Mononuclear cell (primary cell): ENCODE data around the gene NUDT6. TPM values are rescaled to one million over a fixed set of nuclear protein-coding genes. Genes with fewer than 3 reads are reported as not detected.
"Not testable (repeated sequence)": the region's sequence is repeated elsewhere in the genome, so short reads cannot be mapped to it uniquely, and the experiment has no call there.

Experiments used
- H3K27me3 ChIP-seq: 2 replicates; pipeline ENCODE4 v1.6.0; 2011; ENCODE audit warnings: low read length, control low read depth; ENCODE audit not compliant: insufficient read depth
- H3K4me1 ChIP-seq: 2 replicates; pipeline ENCODE4 v1.5.1; 2011; ENCODE audit warnings: mild to moderate bottlenecking, low read length, control low read depth; ENCODE audit not compliant: insufficient read depth
- H3K4me3 ChIP-seq: 2 replicates; pipeline ENCODE4 v1.5.1; 2011; ENCODE audit warnings: mild to moderate bottlenecking, low read length, moderate library complexity
- H3K9me3 ChIP-seq: 2 replicates; pipeline ENCODE4 v1.5.1; 2011; ENCODE audit warnings: low read depth, mild to moderate bottlenecking, control low read depth, low read length
- total RNA-seq: library from RNA; depleted of rRNA; stranded (reverse); fragments of >200 nt; gene quantifications from one replicate; pipeline ENCODE4 v1.2.3, GENCODE V29; 2012

The NUDT6 gene
- total RNA-seq, 1 donor, result 1.3 TPM

DNA sequence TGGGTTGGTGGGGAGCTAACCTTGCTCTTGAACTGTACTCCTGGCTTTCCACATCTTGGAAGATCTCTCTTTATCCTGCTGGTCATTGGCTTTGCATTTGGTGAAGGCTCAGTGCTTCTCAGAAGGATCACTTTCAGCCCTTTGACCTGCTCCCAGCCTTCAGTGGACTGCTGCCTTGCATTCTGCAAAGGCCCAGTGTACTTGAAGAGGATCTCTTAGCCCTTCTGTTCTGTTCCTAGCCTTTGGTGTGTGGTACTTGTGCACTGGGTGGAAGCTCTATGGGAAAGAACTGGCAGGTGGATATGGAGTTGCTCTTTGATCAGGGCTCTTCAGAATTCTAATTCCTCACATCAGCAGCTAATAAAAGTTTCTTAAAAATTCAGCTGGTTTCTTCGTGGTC, 49.3 kb downstream of the NUDT6 start:
- no peak overlapping the region for H3K4me3 ChIP-seq
- H3K4me1 ChIP-seq, result no peaks in the 10 kb centered on the region
- peaks cover 3% of the 10 kb centered on the region for H3K27me3 ChIP-seq
- H3K9me3 ChIP-seq, result no peaks in the 10 kb centered on the region

DNA sequence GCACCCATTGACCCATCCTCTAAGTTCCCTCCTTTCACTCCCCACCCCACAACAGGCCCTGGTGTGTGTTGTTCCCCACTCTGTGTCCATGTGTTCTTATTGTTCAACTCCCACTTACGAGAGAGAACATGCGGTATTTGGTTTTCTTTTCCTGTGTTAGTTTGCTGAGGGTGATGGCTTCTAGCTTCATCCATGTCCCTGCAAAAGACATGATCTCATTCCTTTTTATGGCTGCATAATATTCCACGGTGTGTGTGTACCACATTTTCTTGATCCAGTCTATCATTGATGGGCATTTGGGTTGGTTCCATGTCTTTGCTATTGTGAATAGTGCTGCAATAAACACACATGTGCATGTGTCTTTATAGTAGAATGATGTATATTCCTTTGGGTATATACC, 54.2 kb downstream of the NUDT6 start:
- H3K27me3 ChIP-seq, H3K4me1 ChIP-seq, H3K4me3 ChIP-seq, H3K9me3 ChIP-seq: not testable (repeated sequence)

DNA sequence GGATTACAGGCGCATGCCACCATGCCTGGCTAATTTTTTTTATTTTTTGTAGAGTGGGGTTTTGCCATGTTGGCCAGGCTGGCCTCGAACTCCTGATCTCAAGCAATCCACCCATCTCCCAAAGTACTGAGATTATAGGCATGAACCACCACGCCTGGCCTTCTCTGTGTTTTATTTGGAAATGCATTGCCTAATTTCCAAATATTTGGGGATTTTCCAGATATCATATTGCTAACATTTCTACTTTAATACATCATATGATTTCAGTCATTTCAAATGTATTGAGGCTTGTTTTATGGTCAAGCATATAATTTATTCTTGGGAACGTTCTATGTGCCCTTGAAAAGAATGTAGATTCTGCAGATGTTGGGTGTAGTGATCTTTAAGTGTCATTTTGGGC, 57.0 kb downstream of the NUDT6 start:
- H3K4me3 ChIP-seq, result no peak overlapping the region
- H3K27me3 ChIP-seq, result no peaks in the 10 kb centered on the region
- no peaks in the 10 kb centered on the region for H3K9me3 ChIP-seq
- H3K4me1 ChIP-seq, result no peaks in the 10 kb centered on the region

DNA sequence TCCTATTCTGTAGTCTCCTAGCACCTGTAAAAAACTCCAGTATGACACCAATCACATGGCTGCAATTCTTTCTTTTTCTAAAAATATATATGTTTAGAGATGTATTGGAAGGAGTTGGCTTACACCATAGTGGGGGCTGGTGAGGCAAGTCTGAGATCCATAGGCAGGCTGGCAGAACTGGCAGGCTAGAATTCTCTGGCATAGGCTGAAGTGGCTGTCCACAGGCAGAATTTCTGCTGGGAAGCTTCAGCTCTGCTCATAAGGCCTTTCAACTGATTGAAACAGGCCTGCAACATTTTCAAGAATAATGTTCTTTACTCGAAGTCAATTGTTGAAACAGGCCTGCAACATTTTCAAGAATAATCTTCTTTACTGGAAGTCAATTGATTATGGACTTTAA, 58.8 kb downstream of the NUDT6 start:
- Histone ChIP-seq H3K4me3 (no peak overlapping the region), H3K27me3 (no peaks in the 10 kb centered on the region), H3K9me3 (no peaks in the 10 kb centered on the region)

DNA sequence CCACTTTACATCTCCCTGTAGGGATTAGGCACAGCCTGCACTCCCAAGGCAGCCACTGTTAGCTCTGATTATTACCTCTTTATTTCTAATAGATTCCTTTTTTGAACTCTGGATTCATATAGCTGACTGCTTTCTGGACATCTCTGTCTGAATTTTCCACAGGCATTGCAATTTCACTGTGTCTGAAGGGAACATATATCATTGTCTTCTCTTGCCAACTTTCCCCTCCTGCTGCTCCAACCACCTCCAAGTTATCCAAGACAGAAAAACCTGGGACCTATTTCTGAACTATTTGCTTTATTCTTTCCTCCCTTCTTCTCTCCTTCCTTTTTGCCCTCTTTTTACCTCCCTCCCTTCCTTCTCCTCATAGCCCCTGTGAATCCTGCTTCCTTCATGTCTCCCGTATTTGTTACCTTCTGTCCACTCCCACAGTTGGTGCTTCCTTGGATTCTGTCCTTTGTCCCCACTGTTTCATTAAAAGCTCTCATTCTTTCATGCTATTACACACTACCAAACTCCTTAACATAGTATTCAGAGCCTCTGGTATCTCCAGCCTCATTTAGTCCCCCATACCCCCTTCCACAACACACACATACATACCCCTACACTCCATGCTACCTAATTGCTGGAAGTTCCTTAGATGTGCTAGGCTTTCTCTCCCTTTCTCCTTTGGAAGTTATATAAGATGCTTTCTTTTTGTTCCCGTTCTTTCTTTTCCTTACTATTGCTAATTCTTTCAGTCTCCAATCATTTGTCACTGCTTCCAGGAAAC, 61.0 kb downstream of the NUDT6 start:
- Histone ChIP-seq H3K4me3 (no peak overlapping the region), H3K9me3 (no peaks in the 10 kb centered on the region), H3K27me3 (peaks cover 3% of the 10 kb centered on the region), H3K4me1 (no peaks in the 10 kb centered on the region)

More for the DNA sequence above, 58.8 kb downstream of the NUDT6 start:
- no peaks in the 10 kb centered on the region for H3K4me1 ChIP-seq

DNA sequence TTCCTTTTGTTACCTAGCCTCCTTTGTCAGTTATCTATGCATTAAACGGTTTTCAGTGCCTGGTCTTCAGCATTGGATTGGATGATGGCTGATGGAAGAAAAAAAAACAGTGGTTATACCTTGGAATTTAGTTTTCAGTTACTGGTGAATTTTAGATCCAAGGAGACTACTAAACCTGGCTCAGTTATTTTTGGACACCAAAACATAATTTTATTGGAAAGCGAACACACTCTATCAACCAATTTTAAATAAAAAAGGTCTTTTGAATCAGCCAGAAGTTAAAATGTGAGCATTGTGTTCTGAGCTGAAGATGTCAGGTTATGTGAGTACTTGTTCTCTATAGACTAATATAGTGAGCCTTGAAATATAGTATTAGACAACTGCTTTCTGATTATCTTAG, 63.7 kb downstream of the NUDT6 start:
- no peaks in the 10 kb centered on the region for H3K9me3 ChIP-seq
- peaks cover 3% of the 10 kb centered on the region for H3K27me3 ChIP-seq
- no peak overlapping the region for H3K4me3 ChIP-seq
- no peaks in the 10 kb centered on the region for H3K4me1 ChIP-seq

DNA sequence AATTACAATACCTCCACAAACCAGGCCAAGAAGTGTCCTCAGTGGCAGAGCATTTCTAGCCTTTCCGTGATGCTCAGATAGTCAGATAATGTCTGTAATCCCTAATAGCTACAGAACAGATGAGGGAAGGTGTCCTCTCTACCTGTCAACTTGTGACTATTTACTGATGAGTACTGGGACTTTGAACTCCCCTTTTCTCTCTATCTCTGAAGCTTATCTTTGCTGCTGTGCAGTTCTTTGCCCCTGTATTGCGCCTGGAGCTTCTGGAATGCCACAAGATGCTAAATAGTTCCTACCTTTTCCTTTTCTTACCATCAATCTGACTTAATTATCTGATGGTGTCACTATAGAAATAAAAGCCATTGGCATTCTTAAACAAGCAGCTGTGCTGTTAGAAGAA, 65.2 kb downstream of the NUDT6 start:
- Histone ChIP-seq H3K4me1 (no peaks in the 10 kb centered on the region), H3K4me3 (no peak overlapping the region), H3K27me3 (peaks cover 3% of the 10 kb centered on the region), H3K9me3 (no peaks in the 10 kb centered on the region)

DNA sequence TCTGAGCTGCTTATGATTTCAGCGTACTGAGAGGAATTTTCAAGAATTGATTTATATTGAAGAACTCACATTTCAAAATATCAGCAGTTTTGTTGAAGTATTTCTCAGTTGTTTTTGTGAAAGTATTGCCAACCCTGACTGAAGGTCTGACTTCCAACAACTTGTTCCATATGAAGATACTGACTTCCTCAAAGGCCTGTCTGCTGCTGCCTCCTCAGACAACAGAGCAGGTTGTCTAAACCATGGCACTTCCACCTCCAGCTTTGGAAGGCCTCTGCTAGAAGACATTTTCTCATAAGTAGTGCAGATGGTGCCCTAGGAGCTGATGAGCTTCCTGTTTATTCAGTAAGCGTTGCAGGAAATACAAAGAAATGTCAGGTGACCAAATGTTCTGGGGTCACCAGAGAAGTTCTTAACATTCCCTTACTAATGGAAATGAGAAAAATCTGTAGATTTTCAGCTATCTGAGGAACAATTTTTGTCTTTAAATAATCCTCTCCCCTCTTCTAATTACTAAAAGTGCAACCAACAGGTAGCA, 67.0 kb downstream of the NUDT6 start:
- no peak overlapping the region for H3K4me3 ChIP-seq
- no peaks in the 10 kb centered on the region for H3K9me3 ChIP-seq
- H3K27me3 ChIP-seq, result peaks cover 3% of the 10 kb centered on the region
- H3K4me1 ChIP-seq, result no peaks in the 10 kb centered on the region

DNA sequence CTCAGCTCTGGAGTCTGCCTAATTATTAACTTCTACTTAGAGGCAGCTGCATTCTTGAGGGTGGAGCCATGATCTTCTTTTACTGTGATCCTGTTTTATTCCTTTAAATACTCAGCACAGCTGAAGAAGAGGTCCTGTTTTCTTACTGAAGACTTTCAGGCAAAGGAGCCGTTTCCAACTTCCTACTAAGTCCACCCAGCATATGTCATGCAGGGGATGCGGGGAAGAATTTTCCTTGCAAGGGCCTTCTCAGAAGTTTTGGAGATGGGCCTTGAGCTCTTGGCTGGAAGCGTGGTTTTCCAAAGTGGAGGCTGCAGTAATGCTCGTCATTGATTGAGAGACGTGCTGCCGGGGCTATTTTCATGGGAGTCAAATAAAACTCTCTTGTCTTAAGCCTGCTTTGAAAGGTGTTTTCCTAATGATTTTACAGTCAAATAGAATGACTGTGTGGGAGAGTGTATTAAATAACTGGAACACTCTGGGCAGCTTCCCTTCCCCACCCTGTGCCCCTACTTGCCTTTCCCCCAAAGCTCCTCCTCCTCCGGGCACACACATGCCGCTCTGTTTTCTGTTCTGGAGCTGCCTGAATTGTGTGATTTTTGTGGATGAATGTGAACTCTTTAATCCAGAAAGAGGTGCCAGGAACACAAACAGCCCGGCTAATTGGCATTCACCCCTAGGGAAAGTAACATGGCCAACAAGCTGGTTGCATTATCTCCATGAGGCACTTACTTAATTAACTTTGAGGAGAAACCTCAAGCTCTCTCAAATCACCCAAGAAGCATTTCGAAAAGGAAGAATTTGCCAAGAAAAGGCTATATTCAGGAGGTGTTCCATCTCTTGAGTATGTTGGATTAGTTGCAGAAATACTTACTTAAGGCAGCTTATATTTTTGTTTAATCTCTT, 67.7 kb downstream of the NUDT6 start:
- Histone ChIP-seq H3K4me3 (no peak overlapping the region), H3K4me1 (no peaks in the 10 kb centered on the region), H3K27me3 (peaks cover 3% of the 10 kb centered on the region), H3K9me3 (no peaks in the 10 kb centered on the region)

DNA sequence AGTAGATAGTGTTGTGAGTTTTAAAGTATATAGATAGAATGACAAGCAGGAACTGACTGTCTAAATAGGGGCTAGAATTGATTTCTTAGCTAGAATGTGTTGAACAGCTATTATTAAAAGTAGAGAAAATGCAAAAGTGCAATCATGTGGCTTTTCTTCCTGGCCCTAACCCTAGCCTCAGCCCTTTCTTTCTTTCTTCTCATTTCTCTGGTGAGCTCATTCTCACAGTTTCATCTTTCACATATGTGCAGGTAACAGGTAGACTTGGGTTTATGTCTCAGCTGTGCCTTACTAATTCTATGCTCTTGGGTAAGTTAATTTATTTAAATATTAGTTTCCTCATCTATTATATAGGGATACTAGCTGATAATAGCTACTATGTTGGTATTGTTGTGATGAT, 70.8 kb downstream of the NUDT6 start:
- Histone ChIP-seq H3K4me3 (no peak overlapping the region), H3K4me1 (no peaks in the 10 kb centered on the region), H3K27me3 (no peaks in the 10 kb centered on the region), H3K9me3 (no peaks in the 10 kb centered on the region)

DNA sequence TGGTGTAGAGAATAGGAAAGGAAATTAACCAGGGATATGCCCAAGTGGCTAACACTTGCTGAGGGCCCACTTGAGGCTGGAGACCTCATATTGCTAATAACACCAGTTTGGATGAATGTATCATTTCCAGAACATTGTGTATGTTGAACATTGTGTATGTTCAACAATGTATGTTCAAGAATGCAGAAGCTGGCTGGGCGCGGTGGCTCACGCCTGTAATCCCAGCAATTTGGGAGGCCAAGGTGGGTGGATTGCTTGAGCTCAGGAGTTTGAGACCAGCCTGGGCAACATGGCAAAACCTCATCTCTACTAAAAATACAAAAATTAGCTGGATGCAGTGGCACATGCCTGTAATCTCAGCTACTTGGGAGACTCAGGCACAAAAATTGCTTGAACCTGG, 72.6 kb downstream of the NUDT6 start:
- H3K4me3 ChIP-seq, H3K4me1 ChIP-seq, H3K9me3 ChIP-seq, H3K27me3 ChIP-seq: not testable (repeated sequence)

DNA sequence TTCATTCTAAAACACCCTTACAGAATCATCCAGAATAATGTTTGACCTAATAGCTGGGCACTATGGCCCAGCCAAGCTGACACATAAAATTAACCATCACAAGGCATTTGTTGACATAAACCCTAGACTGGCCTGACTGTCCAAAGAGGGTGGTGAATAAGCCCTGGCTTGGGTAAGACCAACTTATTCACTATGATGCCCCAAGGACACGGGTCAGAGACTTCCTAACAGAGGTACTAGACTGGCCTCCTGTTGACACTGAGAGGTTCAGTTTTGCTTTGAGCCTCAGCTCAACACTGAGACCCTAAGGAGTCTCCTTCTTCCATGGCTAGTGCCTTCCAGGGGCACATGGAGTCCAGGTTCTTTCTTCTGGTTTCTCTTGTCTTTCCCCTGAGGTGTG, 74.5 kb downstream of the NUDT6 start:
- no peaks in the 10 kb centered on the region for H3K9me3 ChIP-seq
- no peaks in the 10 kb centered on the region for H3K27me3 ChIP-seq
- no peak overlapping the region for H3K4me3 ChIP-seq
- H3K4me1 ChIP-seq, result no peaks in the 10 kb centered on the region

DNA sequence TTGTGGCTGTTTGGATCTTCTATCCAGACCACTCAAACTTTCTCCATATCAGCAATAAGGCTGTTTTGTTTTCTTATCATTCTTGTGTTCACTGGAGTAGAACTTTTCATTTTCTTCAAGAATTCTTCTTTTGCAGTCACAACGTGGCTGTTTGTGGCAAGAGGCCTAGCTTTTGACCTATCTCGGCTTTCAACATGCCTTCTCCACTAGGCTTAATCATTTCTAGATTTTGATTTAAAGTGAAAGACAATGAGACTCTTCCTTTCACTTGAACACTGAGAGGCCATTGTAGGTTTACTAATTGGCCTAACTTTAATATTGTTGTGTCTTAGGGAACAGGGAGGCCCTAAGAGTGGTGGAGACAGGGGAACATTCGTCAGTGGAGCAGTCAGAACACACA, 76.6 kb downstream of the NUDT6 start:
- H3K27me3 ChIP-seq, result peaks cover 6% of the 10 kb centered on the region
- H3K4me1 ChIP-seq, result no peaks in the 10 kb centered on the region
- H3K9me3 ChIP-seq, result no peaks in the 10 kb centered on the region
- H3K4me3 ChIP-seq, result no peak overlapping the region

DNA sequence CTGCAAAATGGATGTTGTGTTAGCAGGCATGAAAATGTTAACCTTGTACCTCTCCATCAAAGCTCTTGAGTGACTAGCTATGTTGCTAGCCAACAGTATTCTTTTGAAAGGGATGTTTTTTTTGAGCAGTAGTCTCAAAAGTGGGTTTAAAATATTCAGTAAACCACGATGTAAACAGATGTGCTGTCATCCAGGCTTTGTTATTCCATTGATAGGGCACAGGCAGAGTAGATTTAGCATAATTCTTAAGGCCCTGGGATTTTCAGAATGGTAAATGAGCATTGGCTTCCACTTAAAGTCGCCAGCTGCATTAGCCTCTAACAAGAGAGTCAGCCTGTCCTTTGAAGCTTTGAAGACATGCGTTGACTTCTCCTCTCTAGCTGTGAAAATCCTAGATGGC, 77.3 kb downstream of the NUDT6 start:
- H3K4me1 ChIP-seq, result no peaks in the 10 kb centered on the region
- peaks cover 13% of the 10 kb centered on the region for H3K27me3 ChIP-seq
- no peaks in the 10 kb centered on the region for H3K9me3 ChIP-seq
- H3K4me3 ChIP-seq, result no peak overlapping the region

DNA sequence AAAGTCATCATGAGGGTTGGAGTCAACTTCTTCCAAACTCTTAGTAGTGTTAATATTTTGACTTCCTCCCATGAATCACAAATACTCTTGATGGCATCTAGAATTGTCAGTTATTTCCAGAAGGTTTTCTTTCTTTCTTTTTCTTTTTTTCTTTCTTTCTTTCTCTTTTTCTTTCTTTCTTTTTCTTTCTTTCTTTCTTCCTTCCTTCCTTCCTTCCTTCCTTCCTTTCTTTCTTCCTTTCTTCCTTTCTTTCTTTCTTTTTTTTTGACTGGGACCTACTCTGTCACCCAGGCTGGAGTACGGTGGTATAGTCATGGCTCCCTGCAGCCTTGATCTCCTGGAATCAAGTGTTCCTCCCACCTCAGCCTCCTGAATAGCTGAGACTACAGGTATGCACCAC, 78.0 kb downstream of the NUDT6 start:
- not testable (repeated sequence) for H3K9me3 ChIP-seq, H3K4me3 ChIP-seq, H3K4me1 ChIP-seq
- H3K27me3 ChIP-seq, result peaks cover 16% of the 10 kb centered on the region
